Right lobe of liver (tissue), 4 donors: ENCODE measurements around the gene EEIG2.

Source experiments
- CTCF ChIP-seq, 4 donors: fragments of 200-600 bp in 3 of 4; fragments of 450-650 bp in 1 of 4; IDR thresholded peaks; one replicate each; pipeline versions ENCODE4 v1.5.1 to v1.8.0; 2016 to 2022; ENCODE audit warnings: antibody characterized with exemption in 4 of 4, mild to moderate bottlenecking in 2 of 4
- POLR2A ChIP-seq: fragments of 450-650 bp; IDR thresholded peaks from one replicate; pipeline ENCODE4 v1.6.1; 2017; ENCODE audit warnings: antibody characterized with exemption, mild to moderate bottlenecking
- donor health status: DM: no; HTN: no; CAD: no.
- donor health status: DM: no; HTN: no; CAD: no.
- donor health status: DM: no; HTN: yes; CAD: no.

- TF ChIP-seq CTCF (IDR thresholded peaks at IDR 0.05) (peak; percentile 31 to 51 (median 38)), POLR2A (no peak)
Measured at GRCh38 chr1:108570128-108570527, 10.2 kb downstream of the EEIG2 start.
